Tibial artery (tissue), 4 donors: ENCODE data around the gene MLC1.
A peak's percentile ranks its signal among the peaks of the same experiment; 100 is the strongest.

Source experiments
- DNase-seq, 2 donors: peaks; one replicate each; pipeline ENCODE4 v3.0.0-alpha.2; 2019
- H3K27ac ChIP-seq, 2 donors: fragments of 200-600 bp; sonication (generic) in 1 of 2; 1 replicate in 1 of 2; 2 replicates in 1 of 2; pipeline ENCODE4 v1.5.1; 2018 to 2019; ENCODE audit warnings: mild to moderate bottlenecking in 1 of 2
- H3K27me3 ChIP-seq, 2 donors: fragments of 200-600 bp; sonication (generic) in 1 of 2; one replicate each; pipeline versions ENCODE4 v1.5.1 to v1.6.0; 2016 to 2019
- H3K36me3 ChIP-seq, 3 donors: fragments of 200-600 bp; sonication (generic) in 2 of 3; one replicate each; pipeline ENCODE4 v1.5.1; 2016 to 2019; ENCODE audit warnings: mild to moderate bottlenecking in 2 of 3
- H3K4me1 ChIP-seq, 4 donors: fragments of 200-600 bp; sonication (generic) in 2 of 4; 1 replicate in 3 of 4; 2 replicates in 1 of 4; pipeline ENCODE4 v1.5.1; 2016 to 2019
- H3K4me3 ChIP-seq, 2 donors: fragments of 200-600 bp; sonication (generic) in 1 of 2; 1 replicate in 1 of 2; 2 replicates in 1 of 2; pipeline ENCODE4 v1.5.1; 2018 to 2019; ENCODE audit warnings: mild to moderate bottlenecking in 2 of 2
- H3K9me3 ChIP-seq, 3 donors: fragments of 200-600 bp; sonication (generic) in 1 of 3; one replicate each; pipeline ENCODE4 v1.5.1; 2016 to 2019
- intact Hi-C: fragments of 100-400 bp; cut with DNase I; formaldehyde crosslinking; loops from one replicate; pipeline ENCODE4 v1.15.0; 2023; ENCODE audit warnings: low total_unique reads
- TF ChIP-seq, protein P1 (sequence below), 2 experiments: fragments of 200-600 bp in 1 of 2; fragments of 450-650 bp in 1 of 2; IDR thresholded peaks; one replicate each; pipeline ENCODE4 v1.5.1; 2017 to 2019; ENCODE audit warnings: antibody characterized with exemption in 2 of 2, mild to moderate bottlenecking in 1 of 2, moderate library complexity in 1 of 2

Gene MLC1

GRCh38 chr22:50085211-50085972 lies at the start of gene MLC1:
Gene MLC1, minus strand, starts transcription at chr22:50085426. Its CDS starts 524 bp downstream, at chr22:50084902.
- H3K36me3 ChIP-seq: no peaks in the 10 kb centered on the region
- intact Hi-C loops: no loop called here
- H3K9me3 ChIP-seq: peaks cover 0 to 9% (median 0%) of the 10 kb centered on the region in 3 donors
- DNase-seq: no peak
- peaks cover 0 to 3% (median 0%) of the 10 kb centered on the region in 4 donors for H3K4me1 ChIP-seq
- peaks cover 0 to 63% of the 10 kb centered on the region in 2 donors for H3K27me3 ChIP-seq
- no peak within 1 kb of the TSS for H3K27ac ChIP-seq
- no peak within 1 kb of the TSS for H3K4me3 ChIP-seq
- TF ChIP-seq, protein P1, sequence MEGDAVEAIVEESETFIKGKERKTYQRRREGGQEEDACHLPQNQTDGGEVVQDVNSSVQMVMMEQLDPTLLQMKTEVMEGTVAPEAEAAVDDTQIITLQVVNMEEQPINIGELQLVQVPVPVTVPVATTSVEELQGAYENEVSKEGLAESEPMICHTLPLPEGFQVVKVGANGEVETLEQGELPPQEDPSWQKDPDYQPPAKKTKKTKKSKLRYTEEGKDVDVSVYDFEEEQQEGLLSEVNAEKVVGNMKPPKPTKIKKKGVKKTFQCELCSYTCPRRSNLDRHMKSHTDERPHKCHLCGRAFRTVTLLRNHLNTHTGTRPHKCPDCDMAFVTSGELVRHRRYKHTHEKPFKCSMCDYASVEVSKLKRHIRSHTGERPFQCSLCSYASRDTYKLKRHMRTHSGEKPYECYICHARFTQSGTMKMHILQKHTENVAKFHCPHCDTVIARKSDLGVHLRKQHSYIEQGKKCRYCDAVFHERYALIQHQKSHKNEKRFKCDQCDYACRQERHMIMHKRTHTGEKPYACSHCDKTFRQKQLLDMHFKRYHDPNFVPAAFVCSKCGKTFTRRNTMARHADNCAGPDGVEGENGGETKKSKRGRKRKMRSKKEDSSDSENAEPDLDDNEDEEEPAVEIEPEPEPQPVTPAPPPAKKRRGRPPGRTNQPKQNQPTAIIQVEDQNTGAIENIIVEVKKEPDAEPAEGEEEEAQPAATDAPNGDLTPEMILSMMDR (IDR thresholded peaks at IDR 0.05): no peak

GRCh38 chr22:50134481-50134880 lies 49.3 kb upstream of the MLC1 start:
- Histone ChIP-seq H3K27ac (no peak overlapping the region), H3K36me3 (no peaks in the 10 kb centered on the region), H3K9me3 (peaks cover 0 to 2% (median 0%) of the 10 kb centered on the region in 3 donors), H3K27me3 (peaks cover 0 to 4% of the 10 kb centered on the region in 2 donors), H3K4me3 (no peak overlapping the region), H3K4me1 (peaks cover 0 to 4% (median 0%) of the 10 kb centered on the region in 4 donors)
- TF ChIP-seq, protein P1 (IDR thresholded peaks at IDR 0.05): no peak
- DNase-seq: peak in 1 of 2 donors; percentile 13
- intact Hi-C loops: no loop called here

- no peak overlapping the region for H3K4me3 ChIP-seq
- DNase-seq: peak in 1 of 2 donors; percentile 4
- intact Hi-C loops: no loop called here
- TF ChIP-seq, protein P1 (IDR thresholded peaks at IDR 0.05): no peak
- H3K27ac ChIP-seq: no peak overlapping the region
- H3K9me3 ChIP-seq: peaks cover 0 to 2% (median 0%) of the 10 kb centered on the region in 3 donors
- H3K4me1 ChIP-seq: peaks cover 0 to 4% (median 0%) of the 10 kb centered on the region in 4 donors
- H3K36me3 ChIP-seq: no peaks in the 10 kb centered on the region
- peaks cover 0 to 7% of the 10 kb centered on the region in 2 donors for H3K27me3 ChIP-seq
Observed at GRCh38 chr22:50131894-50132293, 46.7 kb upstream of the MLC1 start.

- Histone ChIP-seq H3K27me3 (peaks cover 0 to 8% of the 10 kb centered on the region in 2 donors), H3K27ac (no peak overlapping the region), H3K4me3 (no peak overlapping the region), H3K9me3 (peaks cover 0 to 2% (median 0%) of the 10 kb centered on the region in 3 donors), H3K4me1 (no peaks in the 10 kb centered on the region), H3K36me3 (no peaks in the 10 kb centered on the region)
- intact Hi-C loops: no loop called here
- peak in 1 of 2 donors; percentile 12 for DNase-seq
- TF ChIP-seq, protein P1 (IDR thresholded peaks at IDR 0.05): no peak
Observed at GRCh38 chr22:50129121-50129736, 44.0 kb upstream of the MLC1 start.

GRCh38 chr22:50125029-50125428 lies 39.8 kb upstream of the MLC1 start:
- Histone ChIP-seq H3K4me3 (no peak overlapping the region), H3K36me3 (no peaks in the 10 kb centered on the region), H3K9me3 (peaks cover 0 to 9% (median 5%) of the 10 kb centered on the region in 3 donors), H3K27me3 (peaks cover 0 to 15% of the 10 kb centered on the region in 2 donors), H3K27ac (no peak overlapping the region), H3K4me1 (no peaks in the 10 kb centered on the region)
- TF ChIP-seq, protein P1 (IDR thresholded peaks at IDR 0.05): no peak
- peak in 1 of 2 donors; percentile 37 for DNase-seq
- intact Hi-C loops: no loop called here
